ENCODE data around the gene VEZT.

DNA sequence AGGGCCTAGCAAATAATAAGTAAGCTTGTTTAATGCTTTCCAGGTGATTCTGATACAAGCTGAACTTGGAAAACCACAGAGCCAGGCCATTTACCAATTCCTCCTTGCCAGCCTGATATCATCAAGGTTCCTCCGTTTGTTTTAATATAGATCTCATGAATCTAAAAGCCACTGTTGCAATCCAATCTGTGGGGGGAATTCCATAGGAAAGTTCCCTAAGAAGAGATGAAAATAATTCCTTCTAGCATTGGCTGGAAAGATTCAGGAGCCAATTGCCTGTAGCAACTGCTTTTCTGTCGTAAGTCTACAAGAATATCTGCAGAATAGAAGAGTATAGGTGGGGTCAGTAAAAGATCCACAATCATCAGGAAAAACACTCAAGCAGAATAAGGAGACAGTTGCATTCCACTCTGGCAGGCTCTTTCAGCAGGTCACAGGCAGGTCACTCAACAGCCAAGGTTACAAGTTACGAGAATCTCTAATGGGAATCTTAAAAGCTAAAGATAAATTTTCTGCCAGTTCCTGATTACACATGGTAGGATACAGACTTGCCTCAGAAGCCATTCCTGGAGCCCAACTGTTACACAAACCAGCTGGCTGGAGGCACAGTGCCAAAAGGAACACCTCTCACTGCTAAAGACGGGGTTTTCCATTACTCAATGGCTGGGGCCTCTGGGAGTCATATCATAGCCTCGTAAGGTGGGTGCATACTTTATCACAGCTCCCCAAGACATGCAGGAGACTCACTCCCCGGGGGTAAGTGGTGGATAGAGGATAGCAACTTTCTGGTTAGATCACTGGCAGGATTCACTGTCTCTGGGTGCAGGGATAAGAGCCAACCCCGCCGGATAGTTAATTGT, 44.0 kb upstream of the VEZT start:
- TF ChIP-seq, protein P1, sequence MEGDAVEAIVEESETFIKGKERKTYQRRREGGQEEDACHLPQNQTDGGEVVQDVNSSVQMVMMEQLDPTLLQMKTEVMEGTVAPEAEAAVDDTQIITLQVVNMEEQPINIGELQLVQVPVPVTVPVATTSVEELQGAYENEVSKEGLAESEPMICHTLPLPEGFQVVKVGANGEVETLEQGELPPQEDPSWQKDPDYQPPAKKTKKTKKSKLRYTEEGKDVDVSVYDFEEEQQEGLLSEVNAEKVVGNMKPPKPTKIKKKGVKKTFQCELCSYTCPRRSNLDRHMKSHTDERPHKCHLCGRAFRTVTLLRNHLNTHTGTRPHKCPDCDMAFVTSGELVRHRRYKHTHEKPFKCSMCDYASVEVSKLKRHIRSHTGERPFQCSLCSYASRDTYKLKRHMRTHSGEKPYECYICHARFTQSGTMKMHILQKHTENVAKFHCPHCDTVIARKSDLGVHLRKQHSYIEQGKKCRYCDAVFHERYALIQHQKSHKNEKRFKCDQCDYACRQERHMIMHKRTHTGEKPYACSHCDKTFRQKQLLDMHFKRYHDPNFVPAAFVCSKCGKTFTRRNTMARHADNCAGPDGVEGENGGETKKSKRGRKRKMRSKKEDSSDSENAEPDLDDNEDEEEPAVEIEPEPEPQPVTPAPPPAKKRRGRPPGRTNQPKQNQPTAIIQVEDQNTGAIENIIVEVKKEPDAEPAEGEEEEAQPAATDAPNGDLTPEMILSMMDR (conservative IDR thresholded peaks at IDR 0.05; ENCODE audit: low read length), result no peak
- TF ChIP-seq EZH2phosphoT487 (IDR thresholded peaks at IDR 0.05; ENCODE audit: borderline replicate concordance, low read depth, low read length), result no peak

Measured in OCI-LY7 (cell line).